IPS DF 19.7 (cell line): ENCODE data around the gene STAT4.

ENCODE experiments used
- DNase-seq: peaks from one replicate; pipeline ENCODE4 v3.0.0-alpha.2; 2013; ENCODE audit warnings: low read depth, low spot score

The STAT4 gene

DNA sequence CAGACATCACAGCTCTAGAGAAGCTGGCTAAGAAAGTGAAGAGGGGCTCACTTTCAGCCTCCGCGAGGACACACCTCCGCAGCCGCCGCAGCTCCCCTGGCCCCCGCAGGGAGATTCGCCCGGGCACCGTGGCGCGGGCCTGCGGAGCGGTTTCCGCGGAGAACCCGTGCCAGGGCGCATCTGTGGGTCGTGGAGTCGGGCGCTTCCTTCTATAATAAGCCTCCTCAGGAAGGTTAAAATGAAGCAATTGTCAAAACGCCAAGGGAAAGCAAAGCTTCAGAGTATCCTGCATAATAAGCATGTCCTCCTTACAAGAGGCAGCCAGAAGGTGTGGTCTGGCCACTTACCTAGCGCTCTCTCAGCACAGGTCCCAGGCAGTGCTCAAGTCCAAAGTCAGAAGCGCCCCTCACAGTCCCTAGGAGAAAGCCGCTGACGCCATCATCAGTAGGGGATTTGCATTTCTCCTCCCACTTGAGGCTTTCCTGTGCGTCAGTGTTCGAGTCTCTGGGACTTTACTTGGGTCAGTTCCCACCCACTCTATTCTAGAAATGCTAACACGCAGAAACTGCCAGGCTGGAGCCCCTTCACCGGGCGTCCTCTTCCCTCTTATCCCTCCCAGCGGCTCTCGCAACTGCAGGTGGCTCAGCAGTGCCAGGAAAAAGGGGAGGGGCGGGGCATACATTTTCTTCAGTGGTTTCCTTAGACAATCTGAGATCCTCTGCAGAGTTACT is at the start of gene STAT4:
Gene STAT4 (minus strand): TSS at position 395 of the 731 bp plus-strand sequence. CDS start 2,791 bp downstream, outside the sequence.
- DNase-seq: peak; percentile 67

DNA sequence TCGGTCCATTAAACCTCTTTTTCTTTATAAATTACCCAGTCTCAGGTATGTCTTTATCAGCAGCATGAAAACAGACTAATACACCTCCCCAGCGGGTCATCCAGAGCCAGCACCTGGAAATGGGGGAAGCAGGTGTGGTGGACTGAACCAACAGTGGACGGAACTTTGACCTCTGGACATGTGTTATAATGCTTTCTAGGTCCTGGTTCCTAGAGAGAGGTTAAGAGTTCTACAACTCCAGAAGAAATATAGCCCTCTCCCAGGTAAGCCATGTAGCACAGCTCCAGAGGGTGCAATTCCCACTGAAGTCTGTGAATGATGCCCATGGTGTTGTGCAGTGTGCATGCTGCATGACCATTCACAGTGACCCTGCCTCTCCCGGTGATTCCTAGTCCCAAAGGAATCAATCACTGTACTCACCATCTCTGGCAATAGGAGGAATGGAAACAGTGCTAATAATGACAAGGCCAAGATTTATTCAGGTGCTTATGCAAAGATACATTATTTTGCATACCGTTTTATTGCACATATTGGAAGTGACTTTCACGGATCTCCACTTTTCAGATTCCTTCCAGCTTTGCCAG is 49.2 kb upstream of the STAT4 start:
- no peak for DNase-seq

- DNase-seq: no peak
These were observed 47.5 kb upstream of the STAT4 start for GRCh38 chr2:191198271-191198670.

DNA sequence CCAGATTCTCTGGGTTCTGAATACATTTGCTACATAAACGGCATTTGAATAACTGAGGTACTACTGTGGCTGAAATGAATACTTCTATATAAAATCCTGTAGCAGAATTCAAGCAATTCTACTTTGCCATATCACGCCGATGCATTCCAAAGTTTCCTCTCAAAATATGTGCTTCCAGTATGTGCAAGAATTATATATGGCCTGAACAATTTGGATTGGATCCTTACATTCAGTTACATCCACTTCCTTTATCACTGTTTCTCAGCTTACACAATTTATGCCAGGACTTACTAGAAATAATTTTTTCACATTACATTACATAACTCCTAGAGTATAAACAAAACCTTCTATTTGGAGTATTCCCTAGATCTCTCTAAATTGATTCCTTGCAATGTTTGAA is 46.3 kb upstream of the STAT4 start:
- DNase-seq: no peak

- no peak for DNase-seq
These were observed 44.2 kb upstream of the STAT4 start for GRCh38 chr2:191195021-191195420.

DNA sequence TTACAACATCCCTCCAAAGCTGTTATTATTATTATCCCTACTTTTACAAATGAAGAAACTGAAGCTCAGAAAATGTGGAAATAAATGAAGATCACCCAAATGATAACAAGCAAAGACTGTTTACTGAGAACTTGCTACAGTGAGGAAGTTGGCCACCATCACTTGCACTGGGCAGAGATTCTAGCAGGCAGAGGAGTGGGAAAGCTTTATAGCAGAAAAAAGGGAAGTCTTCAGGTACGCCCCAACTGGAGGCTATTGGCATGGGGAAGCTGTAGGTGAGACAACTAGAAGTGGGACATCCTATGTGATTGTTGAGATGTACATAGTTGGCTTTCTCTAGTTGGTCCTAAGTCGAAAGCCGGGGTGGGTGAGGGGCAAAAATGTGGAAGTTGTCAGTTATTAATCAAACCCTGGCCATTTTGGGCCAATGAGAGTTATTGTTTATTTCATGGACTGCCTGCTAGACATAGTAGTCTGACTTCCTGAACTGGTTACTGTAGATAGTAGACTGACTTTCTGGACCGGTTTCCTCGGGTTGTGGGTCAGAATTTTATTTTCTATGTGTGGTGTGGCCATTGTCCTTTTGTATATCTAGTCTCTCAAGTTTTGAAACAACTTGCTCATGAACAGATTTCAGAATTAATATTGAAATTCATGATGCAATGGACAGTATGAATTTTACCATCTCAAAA is 40.2 kb upstream of the STAT4 start:
- no peak for DNase-seq

GRCh38 chr2:191190435-191190834 is 39.6 kb upstream of the STAT4 start:
- DNase-seq: no peak

DNA sequence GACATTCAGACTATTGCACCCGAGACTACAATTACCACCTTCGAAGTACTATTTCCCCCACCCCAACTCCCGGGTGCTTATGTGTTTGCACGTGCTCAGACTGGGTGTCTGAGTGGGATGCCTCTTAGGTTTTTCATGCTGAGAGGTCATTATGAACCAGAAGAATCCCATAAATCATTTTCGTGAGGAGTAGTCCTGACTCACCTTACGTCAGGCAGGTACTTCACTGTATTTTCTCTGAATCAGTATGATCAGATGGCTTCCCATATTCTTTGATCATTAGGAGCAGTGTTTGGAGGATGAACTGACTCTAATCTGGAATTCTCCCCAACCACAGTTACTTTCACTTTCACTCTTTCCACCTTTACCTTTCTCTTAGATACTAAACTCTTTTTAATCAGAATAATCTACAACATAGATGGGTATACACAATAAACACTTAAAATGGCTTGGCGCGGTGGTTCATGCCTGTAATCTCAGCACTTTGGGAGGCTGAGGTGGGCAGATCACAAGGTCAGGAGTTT is 38.4 kb upstream of the STAT4 start:
- DNase-seq: no peak

DNA sequence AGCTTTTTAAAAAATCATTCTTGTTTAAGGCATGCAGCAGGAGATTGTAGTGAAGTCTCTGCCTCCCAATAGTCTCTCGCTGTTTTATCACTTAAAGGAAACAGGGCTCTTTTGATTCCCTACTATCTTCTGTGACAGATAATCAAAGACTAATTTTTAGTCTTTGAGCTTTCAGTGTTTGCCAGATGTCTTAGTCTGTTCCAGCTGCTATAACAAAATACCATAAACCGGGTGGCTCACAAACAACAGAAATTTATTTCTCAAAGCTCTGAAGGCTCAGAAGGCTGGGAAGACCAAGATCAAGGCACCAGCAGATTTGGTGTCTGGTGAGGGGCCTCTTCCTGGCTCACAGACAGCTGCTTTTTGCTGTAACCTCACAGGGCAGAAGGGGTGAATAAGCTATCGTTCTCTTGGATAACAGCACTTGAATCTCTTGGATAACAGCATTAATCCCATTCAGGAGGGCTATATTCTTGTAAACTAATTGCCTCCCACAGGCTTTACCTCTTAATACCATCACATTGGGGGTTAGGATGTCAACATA is 37.8 kb upstream of the STAT4 start:
- no peak for DNase-seq

DNA sequence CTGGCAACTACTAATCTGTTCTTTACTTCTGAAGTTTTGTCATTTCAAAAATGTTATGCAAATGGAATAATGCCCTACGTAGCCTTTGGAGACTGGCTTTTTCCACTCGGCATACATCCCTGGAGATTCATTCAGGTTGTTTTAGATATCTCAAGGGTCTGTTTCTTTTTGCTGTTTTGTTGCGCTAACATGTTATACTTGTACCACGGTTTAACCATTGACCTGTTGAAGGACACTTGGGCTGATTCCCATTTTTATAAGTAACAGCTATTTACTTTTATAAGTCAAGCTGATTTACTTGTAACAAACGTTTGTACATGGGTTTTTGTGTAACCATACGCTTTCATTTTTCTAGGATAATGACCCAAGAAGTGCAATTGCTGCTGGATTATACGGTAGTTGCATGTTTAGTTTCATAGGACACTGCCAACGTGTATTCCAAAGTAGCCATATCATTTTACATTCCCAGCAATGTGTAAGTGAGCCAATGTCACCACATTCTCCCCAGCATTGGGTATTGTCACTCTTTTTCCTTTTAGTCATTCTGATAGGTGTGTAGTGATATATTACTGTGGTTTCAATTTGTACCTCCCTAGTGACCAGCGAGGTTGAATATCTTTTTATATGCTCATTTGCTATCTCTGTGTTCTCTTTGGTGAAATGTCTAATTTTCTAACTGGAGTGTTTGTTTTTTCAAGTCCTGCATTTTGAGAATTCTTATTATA is 36.5 kb upstream of the STAT4 start:
- no peak for DNase-seq

GRCh38 chr2:191184457-191184856 is 33.7 kb upstream of the STAT4 start:
- DNase-seq: no peak

DNA sequence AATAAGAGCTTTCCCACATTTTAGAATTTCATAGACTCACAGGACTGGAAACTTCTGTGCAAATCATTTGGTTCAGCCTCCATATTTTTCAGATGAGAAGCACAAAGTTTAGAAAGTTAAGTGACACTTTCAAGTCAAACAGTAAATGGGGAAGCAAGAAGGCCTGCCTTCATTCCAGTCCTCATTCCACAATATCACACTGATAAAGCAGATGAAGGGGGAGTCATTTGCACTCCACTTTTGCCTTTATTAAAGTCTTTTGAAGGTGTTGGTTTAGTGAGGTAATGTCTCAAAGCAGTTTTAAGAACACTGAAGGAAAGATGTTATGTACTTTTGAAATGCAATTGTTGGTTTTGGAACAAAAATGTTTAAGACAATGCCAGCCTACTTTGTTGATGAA is 32.7 kb upstream of the STAT4 start:
- no peak for DNase-seq

DNA sequence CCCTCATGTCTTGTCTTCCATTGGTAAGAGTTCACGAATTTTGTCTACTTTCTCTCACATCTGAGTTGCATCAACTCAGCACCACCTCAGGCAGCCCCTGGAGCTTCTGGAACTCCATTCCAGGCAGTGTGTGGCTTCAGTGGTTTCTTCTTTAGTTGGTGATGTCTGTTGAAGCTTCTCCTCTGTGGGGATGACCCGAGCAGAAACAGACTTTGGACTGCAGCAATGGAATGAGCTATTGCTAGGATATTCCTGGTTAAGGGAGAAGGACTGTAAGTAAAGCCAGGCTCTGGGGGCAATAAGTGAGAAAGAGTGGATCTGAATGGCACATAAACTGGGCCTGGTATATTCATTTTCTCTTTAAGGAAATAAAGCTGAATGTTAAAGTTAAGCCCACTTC is 32.3 kb upstream of the STAT4 start:
- DNase-seq: no peak

GRCh38 chr2:191180713-191181112 is 29.9 kb upstream of the STAT4 start:
- no peak for DNase-seq

- DNase-seq: no peak
These were observed 29.5 kb upstream of the STAT4 start for GRCh38 chr2:191180276-191180675.

DNA sequence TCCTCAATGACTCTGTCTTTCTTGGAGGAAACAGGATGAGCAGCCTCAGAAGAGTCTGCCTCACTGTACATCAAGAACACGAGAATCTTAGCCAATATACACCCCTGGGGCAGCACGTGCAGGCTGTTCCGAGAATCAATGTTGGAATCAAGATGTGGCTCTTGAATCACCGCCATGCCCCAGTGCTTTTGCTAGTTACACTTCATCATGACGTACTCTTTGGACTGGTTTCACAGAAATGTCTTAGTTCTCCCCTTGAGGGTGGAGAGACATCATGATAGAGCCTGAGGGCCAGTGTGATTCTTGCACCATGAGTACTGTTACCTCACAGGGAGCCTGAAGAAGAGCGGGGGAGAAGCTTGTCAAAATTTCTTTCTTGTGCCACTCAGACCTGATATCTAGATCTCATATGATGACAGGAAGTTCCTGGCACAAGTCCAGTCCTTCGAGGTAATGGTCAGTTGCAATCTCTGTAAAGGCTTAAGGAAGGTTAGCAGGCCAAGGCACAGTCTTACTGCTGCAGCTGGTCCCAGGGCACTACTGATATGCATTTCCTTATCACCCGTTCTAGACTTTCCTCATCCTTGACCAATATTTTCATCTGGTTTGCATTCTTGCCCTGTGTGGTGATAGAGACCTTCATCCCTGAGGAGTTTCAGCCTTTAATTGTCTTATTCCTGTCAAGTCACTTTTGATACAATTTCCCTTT is 28.2 kb upstream of the STAT4 start:
- DNase-seq: no peak

DNA sequence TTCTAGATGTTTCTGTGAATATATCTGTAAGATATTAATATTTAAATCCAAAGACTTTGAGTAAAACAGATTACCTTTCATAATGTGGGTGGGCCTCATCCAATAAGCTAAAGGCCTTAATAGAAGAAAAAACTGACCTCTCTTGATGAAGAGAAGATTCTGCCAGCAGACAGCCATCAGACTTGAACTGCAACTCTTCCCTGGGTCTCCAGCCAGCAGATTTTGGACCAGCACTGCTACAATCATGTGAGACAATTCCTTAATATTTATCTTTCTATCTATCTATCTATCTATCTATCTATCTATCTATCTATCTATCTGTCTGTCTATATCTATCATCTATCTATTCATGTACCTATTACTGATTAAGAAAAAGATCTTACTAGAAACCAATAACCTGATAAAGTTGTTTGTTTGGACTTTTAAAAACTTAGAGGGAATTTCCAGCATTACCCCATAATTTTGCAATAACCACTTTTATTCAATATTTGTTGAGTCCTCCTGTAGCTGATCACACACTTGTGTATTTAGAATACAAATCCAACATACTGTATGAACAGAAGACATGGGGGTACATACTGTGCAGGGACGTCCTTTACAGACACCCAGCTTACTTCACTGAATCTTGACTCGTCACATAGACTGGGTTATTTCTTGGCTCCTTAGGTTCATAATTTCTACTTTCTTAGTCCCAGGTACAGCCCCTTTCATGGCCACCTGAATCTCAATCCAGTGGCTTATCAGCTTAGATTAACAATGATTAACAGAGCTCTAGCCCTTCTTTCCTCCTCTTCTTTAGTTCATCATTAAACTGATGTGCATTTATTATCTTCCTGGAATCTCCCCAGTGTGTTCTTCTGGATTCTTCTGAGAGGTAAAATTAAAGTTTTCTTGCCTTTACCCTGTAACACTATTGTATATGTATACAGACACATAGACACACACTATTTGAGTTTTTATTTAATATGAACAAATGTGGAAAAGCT is 27.2 kb upstream of the STAT4 start:
- DNase-seq: no peak

DNA sequence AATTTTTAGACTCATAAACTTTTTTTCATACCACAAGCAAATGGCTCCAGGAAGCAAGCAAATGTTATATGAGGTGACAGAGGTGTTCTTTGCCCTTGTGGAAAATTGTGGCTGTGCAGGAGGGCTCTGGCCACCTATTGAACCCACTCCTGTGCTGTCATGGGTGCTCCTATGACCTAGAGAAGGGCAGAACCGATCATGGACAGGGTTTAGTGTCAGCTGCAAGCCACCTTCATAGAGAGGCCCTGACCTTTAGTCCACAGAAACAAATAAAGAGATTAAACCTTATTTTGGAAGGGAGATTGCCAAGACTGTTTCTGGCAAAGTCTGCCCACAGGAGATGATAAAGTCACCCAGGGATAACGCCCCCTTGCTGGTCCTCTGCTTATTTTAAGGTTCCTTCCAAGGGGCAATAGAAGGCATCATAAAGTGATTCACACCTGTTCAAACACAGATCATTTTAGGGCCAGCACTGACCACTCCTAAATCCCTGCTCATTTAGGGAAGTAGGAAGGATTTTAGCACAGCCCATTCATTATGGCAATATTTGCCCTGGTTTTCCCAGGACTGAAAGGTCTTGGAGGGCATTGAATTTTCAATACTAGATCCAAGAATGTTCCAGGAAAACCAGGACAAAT is 26.1 kb upstream of the STAT4 start:
- no peak for DNase-seq

- DNase-seq: no peak
These were observed 25.5 kb upstream of the STAT4 start for GRCh38 chr2:191176305-191176704.
